ENCODE measurements around the gene DGKK. TPM values are rescaled to one million over a fixed set of nuclear protein-coding genes. Genes with fewer than 3 reads are reported as not detected.

DGKK gene
- total and polyA plus RNA-seq, 2 of the 13 experiments (the other 11 are each of a cell fraction or from before 2014, with no cell fraction given) = 11.0 to 24.0 TPM

DNA sequence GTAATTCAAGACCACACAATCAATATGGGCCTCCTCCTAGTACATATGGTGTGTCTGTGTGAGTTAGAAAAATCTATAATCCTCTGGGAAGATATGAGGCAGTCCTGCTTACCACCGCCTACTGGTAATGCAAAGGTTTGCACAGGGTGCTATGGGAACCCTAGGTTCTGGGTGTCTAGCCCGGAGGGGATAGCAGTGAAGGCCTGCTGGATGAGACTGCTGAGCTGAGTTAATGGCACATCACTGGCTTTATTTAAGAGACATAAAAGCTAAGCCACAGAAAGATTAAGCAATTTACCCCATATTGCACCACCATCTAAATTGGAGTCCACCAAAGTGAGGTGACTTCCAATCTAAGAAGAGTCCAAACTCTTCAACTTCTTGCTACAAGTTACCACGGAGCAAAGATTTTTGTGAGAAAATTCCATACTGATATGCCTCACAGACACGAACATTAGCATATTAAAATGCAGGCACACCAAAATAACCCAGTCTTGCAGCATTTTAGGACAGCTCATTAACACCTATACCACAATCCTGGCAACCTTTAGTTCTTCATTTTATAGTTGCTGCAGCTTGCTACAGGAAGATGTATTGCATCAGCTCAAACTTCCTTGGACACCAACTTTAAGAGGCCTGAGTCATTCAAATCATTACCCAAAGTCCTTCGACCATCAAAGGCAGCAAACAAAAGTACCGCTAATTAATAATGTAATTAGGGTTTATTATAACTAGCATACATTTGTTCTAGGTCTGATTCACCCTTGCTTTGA, 13.7 kb downstream of the DGKK start:
- Histone ChIP-seq H3K27ac (ENCODE audit: extremely low read length, insufficient read depth, low read length) (no peak overlapping the region), H2AFZ (ENCODE audit: low read length) (no peak overlapping the region), H3K4me2 (ENCODE audit: low read depth, low read length) (no peak overlapping the region), H3K9ac (ENCODE audit: insufficient read depth, low read depth, low read length) (no peak overlapping the region), H3K4me3 (replicated peaks in 1 of 3; ENCODE audit: insufficient read depth in 1 of 3, low read depth in 2 of 3, low read length in 3 of 3) (no peak overlapping the region), H3K36me3 (replicated peaks in 1 of 2; ENCODE audit: control insufficient read depth in 1 of 2, insufficient read depth in 2 of 2, low read length in 2 of 2) (no peaks in the 10 kb centered on the region), H4K20me1 (ENCODE audit: insufficient read depth, low read length) (no peaks in the 10 kb centered on the region), H3K27me3 (ENCODE audit: control insufficient read depth in 1 of 2, insufficient read depth in 2 of 2, low read length in 2 of 2) (no peaks in the 10 kb centered on the region), H3K9me3 (ENCODE audit: low read length) (no peaks in the 10 kb centered on the region), H3K79me2 (ENCODE audit: insufficient read depth, low read length) (no peaks in the 10 kb centered on the region), H3K4me1 (ENCODE audit: insufficient read depth, low read length) (peaks cover 10% of the 10 kb centered on the region)
- no peak for DNase-seq (ENCODE audit: low spot score)
- no TSS peak for BruUV-seq (replicated peaks)
- no peak for FAIRE-seq
- ChIA-PET CTCF (ENCODE audit: low intra/inter-chr PET ratio, low total read pairs) (no interaction called here), POLR2A (no interaction called here)
- in situ Hi-C loops (cut with HindIII; ENCODE audit: extremely low pct_ligation_motif_present, low pct_unique_long_range_greater_than_20kb) = no loop called here
- TF ChIP-seq TAF15 (IDR thresholded peaks at IDR 0.05; ENCODE audit: low read depth, low read length, poor library complexity, severe bottlenecking) = no peak
- TF ChIP-seq KLF12 (CRISPR knock-in tag; IDR thresholded peaks at IDR 0.05; ENCODE audit: borderline replicate concordance) = no peak
- TF ChIP-seq ZNF781 (CRISPR knock-in tag; IDR thresholded peaks at IDR 0.05; ENCODE audit: borderline replicate concordance, not compliant biosample characterization) = no peak
- TF ChIP-seq, protein P1, sequence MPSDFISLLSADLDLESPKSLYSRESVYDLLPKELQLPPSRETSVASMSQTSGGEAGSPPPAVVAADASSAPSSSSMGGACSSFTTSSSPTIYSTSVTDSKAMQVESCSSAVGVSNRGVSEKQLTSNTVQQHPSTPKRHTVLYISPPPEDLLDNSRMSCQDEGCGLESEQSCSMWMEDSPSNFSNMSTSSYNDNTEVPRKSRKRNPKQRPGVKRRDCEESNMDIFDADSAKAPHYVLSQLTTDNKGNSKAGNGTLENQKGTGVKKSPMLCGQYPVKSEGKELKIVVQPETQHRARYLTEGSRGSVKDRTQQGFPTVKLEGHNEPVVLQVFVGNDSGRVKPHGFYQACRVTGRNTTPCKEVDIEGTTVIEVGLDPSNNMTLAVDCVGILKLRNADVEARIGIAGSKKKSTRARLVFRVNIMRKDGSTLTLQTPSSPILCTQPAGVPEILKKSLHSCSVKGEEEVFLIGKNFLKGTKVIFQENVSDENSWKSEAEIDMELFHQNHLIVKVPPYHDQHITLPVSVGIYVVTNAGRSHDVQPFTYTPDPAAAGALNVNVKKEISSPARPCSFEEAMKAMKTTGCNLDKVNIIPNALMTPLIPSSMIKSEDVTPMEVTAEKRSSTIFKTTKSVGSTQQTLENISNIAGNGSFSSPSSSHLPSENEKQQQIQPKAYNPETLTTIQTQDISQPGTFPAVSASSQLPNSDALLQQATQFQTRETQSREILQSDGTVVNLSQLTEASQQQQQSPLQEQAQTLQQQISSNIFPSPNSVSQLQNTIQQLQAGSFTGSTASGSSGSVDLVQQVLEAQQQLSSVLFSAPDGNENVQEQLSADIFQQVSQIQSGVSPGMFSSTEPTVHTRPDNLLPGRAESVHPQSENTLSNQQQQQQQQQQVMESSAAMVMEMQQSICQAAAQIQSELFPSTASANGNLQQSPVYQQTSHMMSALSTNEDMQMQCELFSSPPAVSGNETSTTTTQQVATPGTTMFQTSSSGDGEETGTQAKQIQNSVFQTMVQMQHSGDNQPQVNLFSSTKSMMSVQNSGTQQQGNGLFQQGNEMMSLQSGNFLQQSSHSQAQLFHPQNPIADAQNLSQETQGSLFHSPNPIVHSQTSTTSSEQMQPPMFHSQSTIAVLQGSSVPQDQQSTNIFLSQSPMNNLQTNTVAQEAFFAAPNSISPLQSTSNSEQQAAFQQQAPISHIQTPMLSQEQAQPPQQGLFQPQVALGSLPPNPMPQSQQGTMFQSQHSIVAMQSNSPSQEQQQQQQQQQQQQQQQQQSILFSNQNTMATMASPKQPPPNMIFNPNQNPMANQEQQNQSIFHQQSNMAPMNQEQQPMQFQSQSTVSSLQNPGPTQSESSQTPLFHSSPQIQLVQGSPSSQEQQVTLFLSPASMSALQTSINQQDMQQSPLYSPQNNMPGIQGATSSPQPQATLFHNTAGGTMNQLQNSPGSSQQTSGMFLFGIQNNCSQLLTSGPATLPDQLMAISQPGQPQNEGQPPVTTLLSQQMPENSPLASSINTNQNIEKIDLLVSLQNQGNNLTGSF (CRISPR knock-in tag; IDR thresholded peaks at IDR 0.05) = no peak
- no peak for TF ChIP-seq NFE2L1 (CRISPR knock-in tag; IDR thresholded peaks at IDR 0.05; ENCODE audit: borderline replicate concordance)
- TF ChIP-seq, protein P2, sequence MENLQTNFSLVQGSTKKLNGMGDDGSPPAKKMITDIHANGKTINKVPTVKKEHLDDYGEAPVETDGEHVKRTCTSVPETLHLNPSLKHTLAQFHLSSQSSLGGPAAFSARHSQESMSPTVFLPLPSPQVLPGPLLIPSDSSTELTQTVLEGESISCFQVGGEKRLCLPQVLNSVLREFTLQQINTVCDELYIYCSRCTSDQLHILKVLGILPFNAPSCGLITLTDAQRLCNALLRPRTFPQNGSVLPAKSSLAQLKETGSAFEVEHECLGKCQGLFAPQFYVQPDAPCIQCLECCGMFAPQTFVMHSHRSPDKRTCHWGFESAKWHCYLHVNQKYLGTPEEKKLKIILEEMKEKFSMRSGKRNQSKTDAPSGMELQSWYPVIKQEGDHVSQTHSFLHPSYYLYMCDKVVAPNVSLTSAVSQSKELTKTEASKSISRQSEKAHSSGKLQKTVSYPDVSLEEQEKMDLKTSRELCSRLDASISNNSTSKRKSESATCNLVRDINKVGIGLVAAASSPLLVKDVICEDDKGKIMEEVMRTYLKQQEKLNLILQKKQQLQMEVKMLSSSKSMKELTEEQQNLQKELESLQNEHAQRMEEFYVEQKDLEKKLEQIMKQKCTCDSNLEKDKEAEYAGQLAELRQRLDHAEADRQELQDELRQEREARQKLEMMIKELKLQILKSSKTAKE (CRISPR knock-in tag; IDR thresholded peaks at IDR 0.05; ENCODE audit: borderline replicate concordance) = no peak
- no peak for TF ChIP-seq NFRKB (IDR thresholded peaks at IDR 0.05)
- no peak for TF ChIP-seq ZNF619 (CRISPR knock-in tag; IDR thresholded peaks at IDR 0.05)
- TF ChIP-seq DNMT1 (CRISPR knock-in tag; IDR thresholded peaks at IDR 0.05) = no peak
- no peak for TF ChIP-seq ASH2L (IDR thresholded peaks at IDR 0.05; ENCODE audit: insufficient read length, low read depth, low read length)
- TF ChIP-seq ZNF773 (CRISPR knock-in tag; IDR thresholded peaks at IDR 0.05; ENCODE audit: borderline replicate concordance) = no peak
- WGBS (ENCODE audit: low lambda C conversion rate) = 91% methylated on average over 4 of the region's 6 CpGs
- ATAC-seq = peak; percentile 59; the same call in 2 of the 3 replicates
- intact Hi-C loops (cut with micrococcal nuclease; ENCODE audit: unreplicated experiment) = no loop called here
